K562 (cell line): ENCODE measurements around the gene DPM2. TPM values are rescaled to one million over a fixed set of nuclear protein-coding genes. Genes with fewer than 3 reads are reported as not detected.
A peak's percentile ranks its signal among the peaks of the same experiment; 100 is the strongest.

Experiments
- ARID3A ChIP-seq: IDR thresholded peaks from 2 replicates; pipeline ENCODE4 v1.6.1; 2012; ENCODE audit warnings: low read depth, low read length, improper control_type of control experiment, borderline replicate concordance
- ATF7 ChIP-seq: fragments of 450-650 bp; IDR thresholded peaks from 2 replicates; pipeline ENCODE4 v1.7.1; 2014; ENCODE audit warnings: mild to moderate bottlenecking, moderate library complexity
- C11orf30 ChIP-seq: fragments of 450-650 bp; IDR thresholded peaks from 2 replicates; pipeline ENCODE4 v1.6.1; 2016; ENCODE audit warnings: low read depth, mild to moderate bottlenecking
- CBFA2T3 ChIP-seq: fragments of 450-650 bp; IDR thresholded peaks from 2 replicates; pipeline ENCODE4 v1.6.1; 2017
- CEBPG ChIP-seq, 3 experiments: fragments of 200-800 bp in 1 of 3; sonication (Bioruptor generic) in 1 of 3; sonication (generic) in 1 of 3; formaldehyde crosslinking in 1 of 3; IDR thresholded peaks in 2 of 3; conservative IDR thresholded peaks in 1 of 3; 2 replicates each; pipeline versions ENCODE4 v1.6.1 to v1.8.0; 2016 to 2022; ENCODE audit warnings: missing compliant biosample characterization in 2 of 3, missing genetic modification characterization in 2 of 3, mild to moderate bottlenecking in 1 of 3, missing genetic modification reagents in 1 of 3
- KDM1A ChIP-seq, 2 experiments: fragments of 450-650 bp; IDR thresholded peaks; 2 replicates each; pipeline ENCODE4 v1.6.1; 2016; ENCODE audit warnings: mild to moderate bottlenecking in 2 of 2
- L3MBTL2 ChIP-seq: fragments of 450-650 bp; IDR thresholded peaks from 2 replicates; pipeline ENCODE4 v1.6.1; 2016; ENCODE audit warnings: mild to moderate bottlenecking, moderate library complexity
- LEF1 ChIP-seq: fragments of 450-650 bp; IDR thresholded peaks from 2 replicates; pipeline ENCODE4 v1.6.1; 2016; ENCODE audit warnings: mild to moderate bottlenecking
- MAFK ChIP-seq: IDR thresholded peaks from 2 replicates; pipeline ENCODE4 v1.6.1; 2011; ENCODE audit warnings: low read length, improper control_type of control experiment
- NRF1 ChIP-seq, 2 experiments: fragments of 450-650 bp; IDR thresholded peaks in 1 of 2; conservative IDR thresholded peaks in 1 of 2; 2 replicates each; pipeline ENCODE4 v1.6.1; 2014; ENCODE audit warnings: mild to moderate bottlenecking in 2 of 2
- RBM25 ChIP-seq: fragments of 200-400 bp; formaldehyde crosslinking; IDR thresholded peaks from 2 replicates; pipeline ENCODE4 v1.6.1; 2018; ENCODE audit warnings: low read length, low read depth, moderate library complexity; ENCODE audit not compliant: severe bottlenecking
- SMAD3 ChIP-seq: fragments of 450-650 bp; formaldehyde crosslinking; conservative IDR thresholded peaks from 2 replicates; pipeline ENCODE4 v1.4.0; 2020; ENCODE audit warnings: mild to moderate bottlenecking
- SMARCA4 ChIP-seq: fragments of 450-650 bp; IDR thresholded peaks from 2 replicates; pipeline ENCODE4 v1.6.1; 2016
- SMARCE1 ChIP-seq: fragments of 450-650 bp; IDR thresholded peaks from 2 replicates; pipeline ENCODE4 v1.7.1; 2016; ENCODE audit warnings: mild to moderate bottlenecking
- ZBTB7A ChIP-seq: IDR thresholded peaks from 2 replicates; pipeline ENCODE4 v1.6.1; 2011; ENCODE audit warnings: low read depth, mild to moderate bottlenecking, low read length, moderate library complexity, borderline replicate concordance; ENCODE audit not compliant: control insufficient read depth
- ZMIZ1 ChIP-seq, 2 experiments: fragments of 150-350 bp in 1 of 2; IDR thresholded peaks; 2 replicates each; pipeline ENCODE4 v1.6.1; 2012 to 2016; ENCODE audit warnings: low read depth in 2 of 2, low read length in 2 of 2, mild to moderate bottlenecking in 1 of 2, moderate library complexity in 1 of 2
- ZNF277 ChIP-seq: fragments of 250-450 bp; sonication (Bioruptor Pico); IDR thresholded peaks from 2 replicates; pipeline ENCODE4 v1.8.0; 2022; ENCODE audit warnings: inconsistent platforms, mild to moderate bottlenecking, moderate library complexity, borderline replicate concordance
- polyA plus RNA-seq, 8 experiments: library from polyadenylated mRNA; depleted of rRNA in 4 of 8; stranded (reverse) in 5 of 8; unstranded in 3 of 8; fragments of >200 nt; fragmentation: Nextera tagmentation in 2 of 8; fragmentation: Illumina TruSeq in 1 of 8; extraction: Ambion mirVana in 2 of 8; extraction: Trizol in 1 of 8; gene quantifications; 2 replicates each; pipeline versions ENCODE4 v1.2.1 to v1.2.3, GENCODE V29; 2011 to 2014; ENCODE audit warnings: inconsistent platforms in 1 of 8, missing spikeins in 1 of 8
- total RNA-seq, 7 experiments: library from RNA; depleted of rRNA in 6 of 7; stranded (reverse); fragments of >200 nt in 6 of 7; fragmentation: Illumina TruSeq in 2 of 7; extraction: Trizol in 2 of 7; gene quantifications; 2 replicates each; pipeline versions ENCODE4 v1.2.1 to v1.2.3, GENCODE V29; 2011 to 2021; ENCODE audit warnings: low replicate concordance in 1 of 7

Gene DPM2
- total and polyA plus RNA-seq, 9 of the 15 experiments (the other 6 are each of a cell fraction or from before 2014, with no cell fraction given): 43.5 to 126 (median 71.1) TPM

GRCh38 chr9:127919253-127919815 is 18.3 kb downstream of the DPM2 start (continued):
- TF ChIP-seq ARID3A (0 out of 2 replicates have a peak, but pooled peaks have one; percentile 9), ZMIZ1 (IDR thresholded peaks at IDR 0.05; ENCODE audit: low read depth in 2 of 2, low read length in 2 of 2) (no peak), MAFK (peak; percentile 87), KDM1A (IDR thresholded peaks at IDR 0.05) (peak; percentile 65 to 68), ATF7 (peak; percentile 74), SMARCE1 (peak; percentile 90), L3MBTL2 (0 out of 2 replicates have a peak, but pooled peaks have one; percentile 22), SMARCA4 (peak; percentile 87), CEBPG (CRISPR knock-in tag; IDR thresholded peaks at IDR 0.05) (peak; percentile 57), CEBPG (tag; conservative IDR thresholded peaks at IDR 0.05 in 1 of 2, IDR thresholded peaks at IDR 0.05 in 1 of 2) (peak; percentile 66 to 82), C11orf30 (peak; percentile 95), RBM25 (peak; percentile 64), ZBTB7A (no peak), ZNF277 (CRISPR knock-in tag) (no peak), SMAD3 (CRISPR knock-in tag) (no peak), LEF1 (0 out of 2 replicates have a peak, but pooled peaks have one; percentile 16), NRF1 (conservative IDR thresholded peaks at IDR 0.05 in 1 of 2, IDR thresholded peaks at IDR 0.05 in 1 of 2) (peak; percentile 23 to 50; a peak in 2 of 4 replicates), CBFA2T3 (no peak)
